Measurements from ENCODE around the gene C4orf46.
A peak's percentile ranks its signal among the peaks of the same experiment; 100 is the strongest.
"Not testable (repeated sequence)": the region's sequence is repeated elsewhere in the genome, so short reads cannot be mapped to it uniquely, and the experiment has no call there.

The C4orf46 gene

GRCh38 chr4:158671665-158671914 is at the start of gene C4orf46:
TSS of gene C4orf46 (minus strand) at chr4:158671887. CDS start at chr4:158671801, 86 bp downstream.
- no peak for DNase-seq (ENCODE audit: low read depth)

DNA sequence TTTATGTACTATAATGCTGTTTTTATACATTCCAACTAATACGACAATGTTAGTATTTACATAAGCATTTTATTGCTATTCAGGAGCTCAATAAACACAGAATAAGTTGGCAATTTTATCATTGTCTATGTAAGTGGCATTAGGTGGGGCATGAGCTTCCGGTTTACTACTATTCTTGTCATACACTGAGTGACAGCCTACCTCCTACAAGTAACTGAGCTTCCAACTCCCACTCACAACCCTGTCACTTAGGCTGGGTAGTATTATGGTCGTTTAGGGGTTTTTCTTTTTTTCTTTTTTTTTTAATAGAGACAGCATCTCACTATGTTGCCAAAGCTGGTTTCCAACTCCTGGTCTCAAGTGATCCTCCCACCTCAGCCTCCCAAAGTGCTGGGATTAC is 44.1 kb upstream of the C4orf46 start:
- no peak for DNase-seq (ENCODE audit: low read depth)

GRCh38 chr4:158714937-158715336 is 43.2 kb upstream of the C4orf46 start:
- no peak for DNase-seq (ENCODE audit: low read depth)

DNA sequence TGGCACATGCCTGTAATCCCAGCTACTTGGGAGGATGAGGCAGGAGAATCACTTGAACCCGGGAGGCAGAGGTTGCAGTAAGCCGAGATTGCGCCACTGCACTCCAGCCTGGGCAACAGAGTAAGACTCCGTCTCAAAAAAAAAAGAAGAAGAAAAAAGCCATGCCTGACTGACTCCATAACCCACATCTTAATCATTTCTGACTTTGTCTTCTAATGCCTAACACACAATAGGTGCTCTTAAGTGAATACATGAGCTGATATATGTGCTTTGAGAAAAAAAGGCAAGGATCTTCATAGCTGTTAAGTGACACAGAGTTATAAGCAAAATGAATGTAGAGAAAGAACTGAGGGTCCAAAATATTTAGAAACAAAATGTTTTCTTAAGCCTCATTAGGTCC is 40.9 kb upstream of the C4orf46 start:
- DNase-seq (ENCODE audit: low read depth) = not testable (repeated sequence)

DNA sequence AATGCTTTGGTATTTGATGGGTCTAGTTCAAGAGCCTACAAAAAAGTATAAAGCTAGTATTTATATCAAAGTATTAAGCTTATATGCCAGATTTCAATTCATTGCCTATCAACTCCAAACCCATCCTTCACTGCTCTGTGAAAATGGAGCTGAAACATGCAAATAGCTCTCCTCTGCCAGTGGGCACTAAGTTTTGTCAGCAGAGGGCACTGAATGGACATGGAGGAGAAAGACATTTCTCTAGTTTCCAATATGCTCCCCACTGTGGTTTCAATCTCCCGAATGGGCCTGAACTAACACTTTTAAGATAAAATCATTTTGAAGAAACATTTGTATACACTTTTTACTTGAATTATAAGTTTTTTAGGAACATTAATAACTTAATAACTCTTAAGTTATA is 39.1 kb upstream of the C4orf46 start:
- DNase-seq (ENCODE audit: low read depth) = no peak

- DNase-seq (ENCODE audit: low read depth) = no peak
Observed at GRCh38 chr4:158704274-158704673, 32.6 kb upstream of the C4orf46 start.

DNA sequence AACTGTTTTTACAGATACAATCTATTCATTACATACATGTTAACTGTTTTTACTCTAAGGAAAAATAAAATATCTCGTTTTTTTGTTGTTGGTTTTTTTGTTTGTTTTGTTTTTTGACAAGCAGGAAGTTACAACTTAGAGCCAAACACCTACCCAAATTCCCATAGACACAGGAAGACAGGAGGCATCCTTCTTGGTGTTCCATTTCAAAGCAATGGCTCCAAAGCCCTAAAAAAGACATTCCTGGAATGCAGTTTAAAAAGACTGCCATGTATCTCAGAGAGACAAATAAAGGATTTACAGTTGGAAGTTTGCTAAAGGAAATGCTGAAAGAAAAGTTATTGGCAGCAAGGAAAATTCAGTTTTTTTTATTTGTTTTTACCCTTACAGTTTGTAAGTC is 17.1 kb upstream of the C4orf46 start:
- no peak for DNase-seq (ENCODE audit: low read depth)

DNA sequence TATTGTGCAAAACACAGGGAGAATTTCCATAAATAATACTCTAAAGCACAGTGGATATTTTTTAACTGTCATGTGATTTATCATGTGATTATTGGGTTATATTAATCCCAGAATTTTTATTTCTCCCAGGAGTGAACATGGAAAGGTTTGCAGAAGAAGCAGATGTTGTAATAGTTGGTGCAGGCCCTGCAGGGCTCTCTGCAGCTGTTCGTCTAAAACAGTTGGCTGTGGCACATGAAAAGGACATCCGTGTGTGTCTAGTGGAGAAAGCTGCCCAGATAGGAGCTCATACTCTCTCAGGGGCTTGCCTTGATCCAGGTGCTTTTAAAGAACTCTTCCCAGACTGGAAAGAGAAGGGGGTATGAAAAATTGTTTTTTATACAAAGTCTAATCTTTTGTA is 10.4 kb upstream of the C4orf46 start:
- DNase-seq (ENCODE audit: low read depth) = no peak

DNA sequence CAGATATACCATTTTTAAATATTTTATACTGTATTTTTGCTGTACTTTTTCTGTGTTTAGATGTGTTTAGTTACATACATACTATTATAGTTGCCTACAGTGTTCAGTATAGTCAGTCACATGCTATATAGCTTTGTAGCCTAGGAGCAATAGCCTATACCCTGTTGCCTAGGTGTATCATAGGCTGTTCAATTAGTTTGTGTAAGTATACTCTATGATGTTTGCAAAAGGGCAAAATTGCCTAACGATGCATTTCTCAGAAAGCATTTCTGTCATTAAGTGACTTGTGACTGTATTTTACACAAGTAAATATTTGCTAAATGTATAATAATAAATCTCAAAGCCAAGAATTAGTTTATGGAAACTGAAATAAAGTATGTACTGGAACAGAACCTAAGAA is 9.9 kb upstream of the C4orf46 start:
- DNase-seq (ENCODE audit: low read depth) = no peak

DNA sequence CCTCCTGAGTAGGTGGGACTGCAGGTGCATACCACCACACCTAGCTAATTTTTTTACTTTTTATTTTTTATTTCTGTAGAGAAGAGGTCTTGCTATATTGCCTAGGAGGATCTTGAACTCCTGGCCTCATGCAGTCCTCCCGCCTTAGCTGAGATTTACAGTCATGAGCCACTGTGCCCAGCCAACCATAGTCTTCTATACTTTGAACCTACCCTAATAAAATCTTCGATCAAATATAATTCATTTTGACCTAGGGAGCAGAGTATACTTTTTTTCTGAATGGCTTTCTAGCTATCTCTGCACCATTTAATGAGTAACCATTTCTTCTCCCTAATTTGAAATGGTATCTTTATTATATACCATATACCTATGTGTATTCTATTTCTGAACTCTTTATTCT is 7.1 kb upstream of the C4orf46 start:
- DNase-seq (ENCODE audit: low read depth) = no peak

DNA sequence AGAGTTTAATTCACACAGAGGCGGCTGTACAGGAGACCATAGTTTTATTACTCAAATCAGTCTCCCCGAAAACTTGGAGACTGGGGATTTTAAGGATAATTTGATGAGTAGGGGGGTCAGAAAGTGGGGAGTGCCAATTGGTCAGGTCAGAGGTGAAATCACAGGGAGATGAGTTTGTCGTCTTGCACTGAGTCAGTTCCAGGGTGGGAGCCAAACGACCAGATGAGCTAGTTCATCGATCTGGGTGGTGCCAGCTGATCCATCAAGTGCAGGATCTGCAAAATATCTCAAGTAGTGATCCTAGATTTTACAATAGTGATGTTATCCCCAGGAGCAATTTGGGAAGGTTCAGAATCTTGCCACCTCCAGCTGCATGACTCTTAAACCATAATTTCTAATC is 4.4 kb upstream of the C4orf46 start:
- no peak for DNase-seq (ENCODE audit: low read depth)

GRCh38 chr4:158673633-158674032 is 1.9 kb upstream of the C4orf46 start:
- DNase-seq (ENCODE audit: low read depth) = no peak

- peak; percentile 94 for DNase-seq (ENCODE audit: low read depth)
Observed at GRCh38 chr4:158671915-158672806, 474 bp upstream of the C4orf46 start, which contains the start of gene ETFDH. TSS of gene ETFDH (plus strand) at chr4:158672296. CDS start at chr4:158672457, 161 bp downstream.

- peak; percentile 13 for DNase-seq (ENCODE audit: low read depth)
Observed at GRCh38 chr4:158670975-158671664, 567 bp downstream of the C4orf46 start.

- DNase-seq (ENCODE audit: low read depth) = no peak
Observed at GRCh38 chr4:158669310-158669709, 2.4 kb downstream of the C4orf46 start.

GRCh38 chr4:158667651-158668198 is 4.0 kb downstream of the C4orf46 start:
- no peak for DNase-seq (ENCODE audit: low read depth)

DNA sequence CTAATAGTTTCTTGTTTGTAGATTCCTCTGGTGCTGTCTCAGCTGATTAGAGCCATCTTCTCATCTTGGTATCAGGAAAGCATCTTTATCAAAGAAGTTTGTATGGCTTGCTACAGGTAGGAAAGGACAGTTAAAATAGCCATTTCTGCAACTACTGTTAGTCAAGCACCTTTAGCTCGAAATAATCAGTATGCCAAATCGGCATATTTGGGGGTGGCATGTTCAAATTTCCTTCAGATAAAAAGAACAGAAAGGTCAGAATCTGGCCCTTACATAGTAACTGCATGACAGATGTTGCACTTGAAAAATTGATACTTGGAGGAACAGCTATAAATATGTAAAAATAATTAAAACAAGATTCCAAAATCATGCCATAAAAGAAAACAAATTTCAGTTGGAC is 4.8 kb downstream of the C4orf46 start:
- DNase-seq (ENCODE audit: low read depth) = no peak

DNA sequence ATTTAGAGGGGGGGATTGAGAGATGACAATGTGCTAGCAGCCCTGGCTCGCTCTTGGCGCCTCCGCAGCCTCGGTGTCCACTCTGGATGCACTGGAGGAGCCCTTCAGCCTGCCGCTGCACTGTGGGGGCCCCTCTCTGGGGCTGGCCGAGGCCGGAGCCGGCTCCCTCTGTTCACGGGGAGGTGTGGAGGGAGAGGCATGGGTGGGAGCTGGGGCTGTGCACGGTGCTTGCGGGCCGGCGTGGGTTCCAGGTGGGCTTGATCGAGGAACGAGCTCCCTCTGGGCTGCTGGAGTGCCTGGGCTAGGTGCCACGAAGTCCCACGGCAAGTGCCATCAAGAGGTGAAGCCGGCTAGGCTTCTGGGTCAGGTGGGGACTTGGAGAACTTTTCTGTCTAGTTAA is 6.9 kb downstream of the C4orf46 start:
- no peak for DNase-seq (ENCODE audit: low read depth)

DNA sequence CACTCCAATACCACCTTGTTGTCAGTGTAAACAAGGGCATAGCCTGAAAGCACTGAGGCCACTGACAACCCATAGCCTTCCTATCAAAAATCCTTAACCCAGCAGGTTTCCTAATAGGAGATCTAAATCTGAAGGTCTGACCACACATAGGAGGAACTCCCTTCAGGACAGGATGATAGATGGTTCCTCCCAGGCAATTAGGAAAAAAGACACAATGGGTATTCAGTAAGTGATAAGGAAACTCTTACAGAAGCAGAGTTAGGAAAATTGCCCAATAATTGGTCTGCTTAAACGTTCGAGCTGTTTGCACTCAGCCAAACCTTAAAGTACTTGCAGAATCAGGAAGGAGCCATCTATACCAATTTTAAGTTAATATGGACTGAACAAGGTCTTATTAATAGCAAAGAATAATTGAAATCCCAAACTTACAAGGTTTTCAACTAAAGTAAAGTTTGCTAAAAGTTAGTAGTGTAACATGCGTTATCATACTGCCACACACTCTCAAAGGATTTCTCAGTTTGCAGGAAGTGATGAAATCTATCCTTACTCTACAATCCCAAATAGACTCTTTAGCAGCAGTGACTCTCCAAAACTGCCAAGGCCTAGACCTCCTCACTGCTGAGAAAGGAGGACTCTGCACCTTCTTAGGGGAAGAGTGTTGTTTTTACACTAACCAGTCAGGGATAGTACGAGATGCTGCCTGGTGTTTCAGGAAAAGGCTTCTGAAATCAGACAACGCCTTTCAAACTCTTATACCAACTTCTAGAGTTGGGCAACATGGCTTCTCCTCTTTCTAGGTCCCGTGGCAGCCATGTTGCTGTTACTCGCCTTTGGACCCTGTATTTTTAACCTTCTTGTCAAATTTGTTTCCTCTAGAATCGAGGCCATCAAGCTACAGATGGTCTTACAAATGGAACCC is 7.7 kb downstream of the C4orf46 start:
- not testable (repeated sequence) for DNase-seq (ENCODE audit: low read depth)

- not testable (repeated sequence) for DNase-seq (ENCODE audit: low read depth)
Observed at GRCh38 chr4:158663255-158663654, 8.4 kb downstream of the C4orf46 start.

GRCh38 chr4:158657291-158657690 is 14.4 kb downstream of the C4orf46 start:
- no peak for DNase-seq (ENCODE audit: low read depth)

DNA sequence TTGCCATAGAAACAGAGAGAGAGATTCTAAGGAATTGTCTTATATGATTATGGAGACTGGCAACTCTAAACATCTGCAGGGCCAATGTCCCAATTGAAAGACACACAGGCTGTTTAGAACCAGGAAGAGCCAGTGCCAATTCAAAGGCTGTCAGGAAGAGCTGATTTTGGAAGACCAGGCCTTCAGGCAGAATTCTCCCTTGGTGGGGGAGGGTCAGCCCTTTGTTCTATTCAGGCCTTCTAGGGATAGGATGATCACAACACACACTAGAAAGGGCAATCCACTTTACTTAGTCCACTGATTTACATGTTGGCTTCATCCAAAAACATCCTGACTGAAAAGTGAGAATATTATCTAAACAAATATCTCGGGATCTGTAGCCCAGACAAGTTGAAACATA is 15.2 kb downstream of the C4orf46 start:
- no peak for DNase-seq (ENCODE audit: low read depth)

All from stimulated activated CD8-positive, alpha-beta memory T cell treated with anti-CD3 and anti-CD28 coated beads, Interleukin-15, amount 100 ng/mL, for 1 hour (primary cell).